ACC112 (cell line): Measurements from ENCODE around the gene FNBP1L.
"Not testable (repeated sequence)": the region's sequence is repeated elsewhere in the genome, so short reads cannot be mapped to it uniquely, and the experiment has no call there.

Experiments
- H2AFZ ChIP-seq: fragments of 200-600 bp; sonication (generic); one replicate; pipeline ENCODE4 v1.6.0; 2017; ENCODE audit warnings: antibody characterized with exemption, low read length; ENCODE audit not compliant: unreplicated experiment
- H3K27ac ChIP-seq: fragments of 200-600 bp; sonication (generic); 2 replicates; pipeline ENCODE4 v1.5.1; 2014; ENCODE audit warnings: low read depth, mild to moderate bottlenecking, antibody characterized with exemption, low read length, moderate library complexity
- H3K27me3 ChIP-seq: fragments of 200-600 bp; sonication (generic); 2 replicates; pipeline ENCODE4 v1.6.1; 2014; ENCODE audit warnings: mild to moderate bottlenecking, antibody characterized with exemption, low read length, moderate library complexity, mixed read lengths; ENCODE audit not compliant: insufficient read depth
- H3K36me3 ChIP-seq: fragments of 200-600 bp; sonication (generic); 2 replicates; pipeline ENCODE4 v1.6.1; 2016; ENCODE audit warnings: mild to moderate bottlenecking, antibody characterized with exemption, low read length, moderate library complexity, mixed read lengths; ENCODE audit not compliant: insufficient read depth
- H3K4me1 ChIP-seq: fragments of 200-600 bp; sonication (generic); one replicate; pipeline ENCODE4 v1.6.1; 2016; ENCODE audit warnings: low read length, mixed read lengths; ENCODE audit not compliant: insufficient read depth, unreplicated experiment, control insufficient read depth
- H3K4me3 ChIP-seq: fragments of 200-600 bp; sonication (generic); 2 replicates; pipeline ENCODE4 v1.5.1; 2014; ENCODE audit warnings: mild to moderate bottlenecking, low read depth, low read length
- H3K79me2 ChIP-seq: fragments of 200-600 bp; sonication (generic); one replicate; pipeline ENCODE4 v1.6.0; 2016; ENCODE audit warnings: low read length; ENCODE audit not compliant: control insufficient read depth, unreplicated experiment, insufficient read depth

The FNBP1L gene

DNA sequence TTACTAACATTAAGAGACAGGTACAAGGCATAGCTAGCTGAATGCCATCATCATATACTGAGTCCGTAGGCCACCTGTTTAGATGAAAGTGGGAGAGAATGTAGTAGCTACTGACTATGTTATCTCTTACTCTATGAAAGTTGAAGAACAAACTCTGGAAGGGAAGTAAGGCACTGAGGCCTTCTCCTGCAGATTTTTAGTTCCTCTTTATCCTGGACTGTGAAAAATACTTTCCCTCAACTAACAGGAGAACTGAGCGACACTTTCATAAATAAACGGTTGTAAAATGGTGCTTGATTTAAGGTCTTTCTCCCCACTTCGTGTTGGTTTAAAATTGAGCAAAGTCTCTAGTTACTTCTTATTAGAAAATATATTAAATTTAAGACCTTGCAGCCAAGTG is 101.9 kb downstream of the FNBP1L start:
- Histone ChIP-seq H3K4me3 (no peak overlapping the region), H3K27me3 (no peaks in the 10 kb centered on the region), H3K4me1 (peaks cover 34% of the 10 kb centered on the region), H3K79me2 (no peaks in the 10 kb centered on the region), H3K36me3 (0 out of 2 replicates have a peak, but pooled peaks cover 4% of the 10 kb centered on the region), H3K27ac (no peak overlapping the region), H2AFZ (no peak overlapping the region)

DNA sequence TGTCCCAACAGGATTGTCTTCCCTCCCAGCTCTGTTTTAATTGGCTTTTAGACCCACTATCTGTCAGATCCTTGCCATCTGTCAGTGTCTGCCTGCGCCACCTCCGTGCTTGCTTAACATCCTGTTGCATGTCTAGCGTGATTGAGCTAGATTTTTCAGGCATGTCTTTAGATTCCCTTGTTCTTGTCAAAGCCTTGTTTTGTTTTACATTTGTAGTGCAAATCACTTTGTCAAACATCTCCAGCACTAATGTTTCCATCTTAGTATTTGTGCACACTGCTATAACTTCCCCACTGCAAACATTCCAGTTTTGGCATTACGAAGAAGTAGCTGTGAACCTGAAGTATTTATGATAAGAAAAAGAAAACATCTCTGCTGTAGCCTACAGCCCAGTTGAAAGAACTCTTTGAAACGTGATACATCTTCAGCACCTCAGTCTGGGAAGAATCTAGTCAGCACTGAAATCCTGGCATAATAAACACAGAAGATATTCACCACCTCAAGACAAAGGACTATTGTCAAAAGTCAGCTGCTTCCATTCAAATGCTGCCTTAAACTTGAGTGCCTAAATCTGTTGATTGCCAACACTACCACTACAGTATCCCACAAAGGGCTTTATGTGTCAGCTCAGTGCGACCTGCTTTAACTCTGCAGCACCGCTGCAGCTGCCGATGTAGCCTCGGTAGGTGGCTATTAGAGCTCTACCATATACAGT is 105.0 kb downstream of the FNBP1L start:
- 0 out of 2 replicates have a peak, but pooled peaks cover 4% of the 10 kb centered on the region for H3K36me3 ChIP-seq
- no peak overlapping the region; the same call in 1 of the 2 replicates for H3K4me3 ChIP-seq
- H3K79me2 ChIP-seq, result no peaks in the 10 kb centered on the region
- no peaks in the 10 kb centered on the region for H3K27me3 ChIP-seq
- H3K27ac ChIP-seq, result peak overlapping the region; percentile 61
- H2AFZ ChIP-seq, result no peak overlapping the region
- peaks cover 41% of the 10 kb centered on the region for H3K4me1 ChIP-seq

DNA sequence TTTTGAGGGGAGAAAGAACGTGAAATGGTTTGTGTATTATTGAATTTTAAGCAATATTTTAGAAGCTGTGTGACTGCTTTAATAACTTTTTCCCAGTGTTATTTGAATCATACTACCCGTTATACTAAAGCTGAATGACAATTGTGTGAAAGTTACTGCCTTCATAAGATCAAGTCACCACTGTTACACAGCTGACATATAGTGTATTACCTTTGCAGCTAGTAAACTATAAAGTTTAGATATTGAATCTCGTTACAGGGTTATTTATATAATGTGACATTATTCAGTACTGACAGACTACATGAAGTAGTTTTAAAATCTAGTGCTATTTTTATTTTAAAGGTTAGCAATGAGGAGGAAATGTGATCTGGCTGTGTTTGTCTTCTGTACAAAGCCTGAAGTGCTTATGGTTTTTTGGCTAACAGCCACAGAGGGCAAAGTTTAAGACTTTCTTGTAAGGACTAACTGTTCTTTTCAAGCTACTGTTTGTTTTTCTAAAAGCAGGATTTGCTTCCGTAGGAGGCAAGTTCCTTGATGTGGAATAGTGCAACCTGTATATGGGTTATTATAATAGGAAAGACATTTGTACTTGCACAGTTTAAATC is 106.1 kb downstream of the FNBP1L start:
- not testable (repeated sequence) for H3K79me2 ChIP-seq, H2AFZ ChIP-seq, H3K27me3 ChIP-seq, H3K36me3 ChIP-seq
- peak overlapping the region; percentile 61 for H3K27ac ChIP-seq
- H3K4me1 ChIP-seq, result peaks cover 41% of the 10 kb centered on the region
- peak overlapping the region; percentile 21; the same call in 1 of the 2 replicates for H3K4me3 ChIP-seq

DNA sequence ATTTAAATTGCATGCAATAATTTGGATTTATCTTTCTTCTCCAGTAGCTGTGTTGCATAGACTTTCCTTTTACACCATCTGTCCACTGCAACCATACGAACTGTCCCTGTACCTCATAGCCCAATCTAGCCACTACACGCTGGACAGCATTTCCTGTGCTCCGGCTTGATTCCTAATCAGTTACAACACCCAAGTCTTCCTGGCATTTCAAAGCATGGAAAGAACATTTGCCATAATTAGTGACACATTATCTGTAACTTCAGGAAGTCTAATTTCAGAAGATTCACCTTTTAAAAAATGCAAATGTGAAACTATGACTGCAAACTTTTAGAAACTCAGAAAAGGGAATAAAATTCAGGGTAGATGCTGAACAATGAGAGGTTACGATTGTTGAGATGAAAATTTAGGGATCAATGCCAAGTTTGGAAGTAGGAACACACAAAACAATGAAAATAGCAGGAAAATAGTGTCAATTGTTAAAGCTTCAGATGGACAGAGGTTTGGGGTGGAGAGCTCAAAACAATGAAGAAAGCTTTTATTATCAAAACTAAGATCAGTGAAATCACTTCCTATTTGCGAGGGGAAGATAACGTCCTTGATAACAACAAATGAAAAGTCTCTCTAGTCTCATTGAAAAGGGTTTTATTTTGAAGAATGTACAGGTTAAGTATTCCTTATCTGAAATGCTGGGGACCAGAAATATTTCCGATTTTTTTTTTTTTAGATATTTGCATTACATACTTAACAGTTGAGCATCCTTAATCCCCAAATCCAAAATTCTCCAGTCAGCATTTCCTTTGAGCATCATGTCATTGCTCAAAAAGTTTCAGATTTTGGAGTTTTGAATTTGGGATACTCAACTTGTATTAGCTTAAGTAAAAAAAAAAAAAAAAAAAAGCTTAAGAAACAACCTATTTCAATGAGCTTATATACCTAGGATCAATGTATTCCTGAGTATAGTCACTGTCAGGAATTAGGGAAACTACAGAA is 107.3 kb downstream of the FNBP1L start:
- Histone ChIP-seq H2AFZ (no peak overlapping the region), H3K27me3 (no peaks in the 10 kb centered on the region), H3K27ac (peak overlapping the region; percentile 14; the same call in 1 of the 2 replicates), H3K4me3 (no peak overlapping the region), H3K36me3 (peaks cover 15% of the 10 kb centered on the region), H3K4me1 (peaks cover 41% of the 10 kb centered on the region), H3K79me2 (no peaks in the 10 kb centered on the region)

DNA sequence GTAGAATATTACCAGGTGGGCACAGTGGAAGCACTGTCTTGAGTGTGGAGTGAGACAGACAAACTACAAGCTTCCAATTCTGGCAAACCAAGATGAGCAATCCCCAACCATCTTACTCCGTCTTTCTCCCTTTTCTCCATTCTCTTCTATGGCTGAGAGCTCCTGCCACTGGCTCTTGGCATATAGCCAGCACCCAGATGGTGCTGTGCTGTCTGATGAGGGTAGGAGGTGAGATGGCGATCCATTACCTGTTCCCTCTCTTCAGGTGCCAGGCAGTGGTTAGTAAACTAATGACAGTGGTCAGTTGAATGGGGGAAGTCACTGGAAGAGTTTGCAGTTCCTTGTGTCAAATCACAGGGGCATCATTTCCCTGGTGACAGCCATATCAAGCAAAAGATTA is 108.4 kb downstream of the FNBP1L start:
- H2AFZ ChIP-seq, result no peak overlapping the region
- no peak overlapping the region for H3K4me3 ChIP-seq
- H3K27ac ChIP-seq, result no peak overlapping the region
- H3K4me1 ChIP-seq, result peaks cover 41% of the 10 kb centered on the region
- H3K79me2 ChIP-seq, result no peaks in the 10 kb centered on the region
- H3K27me3 ChIP-seq, result no peaks in the 10 kb centered on the region
- peaks cover 24% of the 10 kb centered on the region for H3K36me3 ChIP-seq

DNA sequence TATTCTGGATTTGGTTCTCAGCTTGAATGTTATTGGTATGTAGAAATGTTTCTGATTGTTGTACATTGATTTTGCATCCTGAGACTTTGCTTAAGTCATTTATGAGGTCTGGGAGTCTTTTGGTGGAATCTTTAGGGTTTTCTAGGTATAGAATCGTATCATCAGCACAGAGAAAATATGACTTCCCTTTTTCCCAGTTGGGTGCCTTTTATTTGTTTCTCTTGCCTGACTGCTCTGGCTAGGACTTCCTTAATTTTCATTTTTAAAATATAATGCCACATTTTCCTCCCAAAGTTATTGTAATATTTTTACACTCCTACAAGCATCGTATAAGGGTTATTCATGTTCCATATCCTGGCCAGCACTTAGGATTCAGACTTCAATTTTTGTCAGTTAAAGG is 111.1 kb downstream of the FNBP1L start:
- Histone ChIP-seq H3K27me3 (no peaks in the 10 kb centered on the region), H3K36me3 (peaks cover 33% of the 10 kb centered on the region), H2AFZ (no peak overlapping the region), H3K27ac (no peak overlapping the region), H3K79me2 (no peaks in the 10 kb centered on the region), H3K4me1 (peaks cover 14% of the 10 kb centered on the region), H3K4me3 (no peak overlapping the region)

DNA sequence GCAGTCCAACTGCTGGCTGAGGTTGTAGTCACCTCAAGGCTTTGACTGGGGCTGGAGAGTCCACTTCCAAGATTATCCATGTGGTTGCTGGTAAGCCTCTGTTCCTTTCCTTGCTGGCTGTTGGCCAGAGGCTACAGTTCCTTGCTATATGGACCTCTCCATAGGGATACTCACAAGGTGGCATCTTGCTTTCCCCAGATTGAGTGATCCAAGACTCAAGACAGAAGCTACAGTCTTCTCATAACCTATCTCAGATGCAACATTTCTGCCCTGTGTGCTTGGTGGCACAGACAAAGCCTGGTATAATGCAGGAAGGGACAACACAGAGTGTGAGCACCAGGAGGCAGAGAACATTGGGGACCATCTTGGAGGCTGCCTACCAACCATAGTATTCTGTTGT is 111.8 kb downstream of the FNBP1L start:
- H2AFZ ChIP-seq, result no peak overlapping the region
- peaks cover 8% of the 10 kb centered on the region for H3K4me1 ChIP-seq
- no peak overlapping the region for H3K27ac ChIP-seq
- no peaks in the 10 kb centered on the region for H3K27me3 ChIP-seq
- no peak overlapping the region for H3K4me3 ChIP-seq
- H3K36me3 ChIP-seq, result peaks cover 35% of the 10 kb centered on the region
- H3K79me2 ChIP-seq, result no peaks in the 10 kb centered on the region

DNA sequence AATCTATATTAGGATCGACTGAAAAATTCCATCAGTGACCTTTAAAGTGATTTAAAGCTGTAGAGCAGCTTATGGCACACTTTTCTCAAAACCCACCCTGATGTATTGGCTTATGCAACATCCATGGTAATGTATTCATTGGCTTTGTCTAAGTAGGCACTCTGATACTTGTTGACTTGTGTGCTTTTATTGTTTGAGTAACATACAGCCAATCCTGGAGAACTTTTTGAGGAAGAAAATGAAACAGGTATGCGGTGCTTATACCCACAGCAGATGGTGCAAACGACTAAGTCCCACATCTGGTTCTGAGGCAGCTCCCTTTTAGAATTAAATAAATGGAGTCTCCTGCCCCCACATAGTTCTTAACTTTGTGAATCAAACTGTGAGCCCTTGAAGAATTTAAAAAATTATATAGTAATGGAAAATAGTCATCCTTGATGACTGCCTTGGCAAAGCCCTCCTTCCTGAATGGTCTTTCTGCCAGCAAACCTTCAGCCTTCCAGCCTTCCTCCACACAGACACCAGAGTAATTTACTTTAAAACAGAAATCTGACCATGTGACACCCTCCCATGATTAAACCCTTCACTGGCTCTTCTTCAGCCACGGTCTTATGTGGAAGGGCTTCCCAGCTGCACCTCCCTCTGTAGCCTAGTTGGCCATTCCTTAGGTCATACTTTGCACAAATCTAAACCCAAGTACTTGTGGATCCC is 117.7 kb downstream of the FNBP1L start:
- H3K27me3 ChIP-seq, result no peaks in the 10 kb centered on the region
- no peaks in the 10 kb centered on the region for H3K79me2 ChIP-seq
- H3K4me1 ChIP-seq, result peaks cover 9% of the 10 kb centered on the region
- H2AFZ ChIP-seq, result no peak overlapping the region
- H3K27ac ChIP-seq, result no peak overlapping the region
- peaks cover 45% of the 10 kb centered on the region for H3K36me3 ChIP-seq
- H3K4me3 ChIP-seq, result no peak overlapping the region

DNA sequence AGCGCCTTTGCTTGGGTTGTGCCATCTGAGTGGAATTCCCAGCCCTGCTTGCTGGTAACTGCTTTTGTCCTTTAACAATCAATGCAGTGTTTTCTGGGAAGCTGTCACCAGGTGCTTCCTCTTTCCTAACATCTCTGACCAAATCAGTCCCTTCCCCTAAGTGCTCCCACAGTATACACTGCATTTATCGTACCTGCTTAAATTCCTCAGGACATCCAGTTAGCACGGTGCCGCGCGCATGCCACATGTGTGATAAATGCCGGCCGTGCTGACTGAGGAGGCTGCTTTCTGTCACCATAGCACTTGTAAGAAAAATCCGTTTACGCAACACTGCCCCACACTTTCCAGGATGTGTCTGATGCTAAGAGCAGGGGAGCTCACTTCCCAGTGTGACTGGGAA is 118.3 kb downstream of the FNBP1L start:
- Histone ChIP-seq H3K36me3 (peaks cover 39% of the 10 kb centered on the region), H3K27ac (no peak overlapping the region), H3K4me1 (peaks cover 9% of the 10 kb centered on the region), H2AFZ (no peak overlapping the region), H3K27me3 (no peaks in the 10 kb centered on the region), H3K79me2 (no peaks in the 10 kb centered on the region), H3K4me3 (no peak overlapping the region)
